Measurements from ENCODE around the gene RAD51B.

The RAD51B gene

GRCh38 chr14:68652433-68652690 lies 832.8 kb downstream of the RAD51B start:
- Histone ChIP-seq H3K4me2 (ENCODE audit: low read length) (no peak overlapping the region), H3K4me1 (peaks cover 17% of the 10 kb centered on the region), H3K27me3 (ENCODE audit: control insufficient read depth, insufficient read depth, low read length) (no peaks in the 10 kb centered on the region), H3K27ac (no peak overlapping the region), H2AFZ (no peak overlapping the region), H3K9ac (no peak overlapping the region), H3K9me3 (ENCODE audit: control insufficient read depth, low read length) (no peaks in the 10 kb centered on the region), H3K36me3 (ENCODE audit: control insufficient read depth, insufficient read depth, low read length) (no peaks in the 10 kb centered on the region), H3K4me3 (ENCODE audit: low read depth, low read length) (no peak overlapping the region), H3K79me2 (no peaks in the 10 kb centered on the region)
- no peak for TF ChIP-seq CTCF (IDR thresholded peaks at IDR 0.05)

GRCh38 chr14:68653108-68653507 lies 833.5 kb downstream of the RAD51B start:
- H3K4me1 ChIP-seq: peaks cover 17% of the 10 kb centered on the region
- H2AFZ ChIP-seq: no peak overlapping the region
- H3K4me3 ChIP-seq (ENCODE audit: low read depth, low read length): no peak overlapping the region
- no peak overlapping the region for H3K4me2 ChIP-seq (ENCODE audit: low read length)
- H3K79me2 ChIP-seq: no peaks in the 10 kb centered on the region
- no peaks in the 10 kb centered on the region for H3K9me3 ChIP-seq (ENCODE audit: control insufficient read depth, low read length)
- no peaks in the 10 kb centered on the region for H3K36me3 ChIP-seq (ENCODE audit: control insufficient read depth, insufficient read depth, low read length)
- no peak for TF ChIP-seq CTCF (IDR thresholded peaks at IDR 0.05)
- H3K9ac ChIP-seq: no peak overlapping the region
- no peaks in the 10 kb centered on the region for H3K27me3 ChIP-seq (ENCODE audit: control insufficient read depth, insufficient read depth, low read length)
- H3K27ac ChIP-seq: no peak overlapping the region

GRCh38 chr14:68653804-68654203 lies 834.2 kb downstream of the RAD51B start:
- H3K4me3 ChIP-seq (ENCODE audit: low read depth, low read length): no peak overlapping the region
- peaks cover 17% of the 10 kb centered on the region for H3K4me1 ChIP-seq
- H2AFZ ChIP-seq: no peak overlapping the region
- H3K27ac ChIP-seq: no peak overlapping the region
- no peaks in the 10 kb centered on the region for H3K27me3 ChIP-seq (ENCODE audit: control insufficient read depth, insufficient read depth, low read length)
- no peak overlapping the region for H3K4me2 ChIP-seq (ENCODE audit: low read length)
- H3K36me3 ChIP-seq (ENCODE audit: control insufficient read depth, insufficient read depth, low read length): no peaks in the 10 kb centered on the region
- no peak overlapping the region for H3K9ac ChIP-seq
- H3K9me3 ChIP-seq (ENCODE audit: control insufficient read depth, low read length): no peaks in the 10 kb centered on the region
- no peaks in the 10 kb centered on the region for H3K79me2 ChIP-seq
- no peak for TF ChIP-seq CTCF (IDR thresholded peaks at IDR 0.05)

GRCh38 chr14:68654471-68654941 lies 834.9 kb downstream of the RAD51B start:
- Histone ChIP-seq H3K4me2 (ENCODE audit: low read length) (no peak overlapping the region), H3K27me3 (ENCODE audit: control insufficient read depth, insufficient read depth, low read length) (no peaks in the 10 kb centered on the region), H3K79me2 (no peaks in the 10 kb centered on the region), H3K4me3 (ENCODE audit: low read depth, low read length) (no peak overlapping the region), H3K9ac (no peak overlapping the region), H2AFZ (no peak overlapping the region), H3K36me3 (ENCODE audit: control insufficient read depth, insufficient read depth, low read length) (no peaks in the 10 kb centered on the region), H3K9me3 (ENCODE audit: control insufficient read depth, low read length) (no peaks in the 10 kb centered on the region), H3K4me1 (peaks cover 17% of the 10 kb centered on the region), H3K27ac (no peak overlapping the region)
- TF ChIP-seq CTCF (IDR thresholded peaks at IDR 0.05): no peak

- peaks cover 12% of the 10 kb centered on the region for H3K4me1 ChIP-seq
- no peak for TF ChIP-seq CTCF (IDR thresholded peaks at IDR 0.05)
Observed at GRCh38 chr14:68655021-68655831, 835.6 kb downstream of the RAD51B start.

More at GRCh38 chr14:68655021-68655831, 835.6 kb downstream of the RAD51B start:
- Histone ChIP-seq H2AFZ (no peak overlapping the region), H3K27me3 (ENCODE audit: control insufficient read depth, insufficient read depth, low read length) (no peaks in the 10 kb centered on the region), H3K79me2 (no peaks in the 10 kb centered on the region), H3K4me2 (ENCODE audit: low read length) (no peak overlapping the region), H3K27ac (no peak overlapping the region), H3K9ac (no peak overlapping the region), H3K9me3 (ENCODE audit: control insufficient read depth, low read length) (no peaks in the 10 kb centered on the region), H3K36me3 (ENCODE audit: control insufficient read depth, insufficient read depth, low read length) (no peaks in the 10 kb centered on the region), H3K4me3 (ENCODE audit: low read depth, low read length) (no peak overlapping the region)

Measured in parathyroid adenoma (tissue), 2 donors.